GM12874 (cell line): ENCODE measurements around the gene FOXJ1.

Experiments used
- CTCF ChIP-seq: IDR thresholded peaks from 2 replicates; pipeline ENCODE4 v1.5.1; 2011; ENCODE audit warnings: low read depth, mild to moderate bottlenecking, control low read depth, low read length, moderate library complexity; ENCODE audit not compliant: insufficient read depth

Gene FOXJ1

GRCh38 chr17:76119409-76120371 lies 21.4 kb downstream of the FOXJ1 start:
- no peak for TF ChIP-seq CTCF

GRCh38 chr17:76115138-76115754 lies 25.8 kb downstream of the FOXJ1 start:
- no peak for TF ChIP-seq CTCF

GRCh38 chr17:76111956-76112355 lies 29.1 kb downstream of the FOXJ1 start:
- TF ChIP-seq CTCF: no peak

- TF ChIP-seq CTCF: no peak
Measured at GRCh38 chr17:76107509-76107908, 33.5 kb downstream of the FOXJ1 start.

- TF ChIP-seq CTCF: no peak
Measured at GRCh38 chr17:76106703-76107102, 34.3 kb downstream of the FOXJ1 start.

GRCh38 chr17:76104896-76105231 lies 36.2 kb downstream of the FOXJ1 start:
- TF ChIP-seq CTCF: no peak

GRCh38 chr17:76104140-76104895 lies 36.7 kb downstream of the FOXJ1 start:
- no peak for TF ChIP-seq CTCF
